GM23338 (cell line): ENCODE results near the gene GRID1. TPM values are rescaled to one million over a fixed set of nuclear protein-coding genes. Genes with fewer than 3 reads are reported as not detected.

Experiments used
- ATAC-seq: fragments of 200-7000 bp; cut with Tn5 transposase; 3 replicates; pipeline ENCODE4 v1.9.1; 2020
- DNase-seq: peaks from one replicate; pipeline ENCODE4 v3.0.0-alpha.2; 2015; ENCODE audit warnings: low spot score
- H2AFZ ChIP-seq: fragments of 200-600 bp; sonication (generic); 2 replicates; pipeline ENCODE4 v1.8.0; 2016; ENCODE audit warnings: antibody characterized with exemption, mild to moderate bottlenecking, moderate library complexity
- H3F3A ChIP-seq: fragments of 200-600 bp; sonication (generic); replicated peaks from 2 replicates; pipeline ENCODE4 v1.8.0; 2017; ENCODE audit warnings: antibody characterized with exemption, mixed run types, low read depth
- H3K27ac ChIP-seq: fragments of 200-600 bp; sonication (generic); 2 replicates; pipeline ENCODE4 v1.6.1; 2016; ENCODE audit warnings: low read depth
- H3K27me3 ChIP-seq: fragments of 200-600 bp; sonication (generic); 2 replicates; pipeline ENCODE4 v1.8.0; 2016; ENCODE audit warnings: mild to moderate bottlenecking, mixed run types, moderate library complexity; ENCODE audit not compliant: insufficient read depth
- H3K36me3 ChIP-seq: fragments of 200-600 bp; sonication (generic); 2 replicates; pipeline ENCODE4 v1.8.0; 2016; ENCODE audit warnings: mild to moderate bottlenecking; ENCODE audit not compliant: insufficient read depth
- H3K4me1 ChIP-seq: fragments of 200-600 bp; sonication (generic); 2 replicates; pipeline ENCODE4 v1.8.0; 2016; ENCODE audit warnings: mild to moderate bottlenecking, moderate library complexity; ENCODE audit not compliant: insufficient read depth
- H3K4me2 ChIP-seq: fragments of 200-600 bp; sonication (generic); 2 replicates; pipeline ENCODE4 v1.7.1; 2017; ENCODE audit warnings: mixed run types
- H3K4me3 ChIP-seq: fragments of 200-600 bp; sonication (generic); 2 replicates; pipeline ENCODE4 v1.6.1; 2016; ENCODE audit warnings: mixed run types
- H3K79me2 ChIP-seq: fragments of 200-600 bp; sonication (generic); replicated peaks from 2 replicates; pipeline ENCODE4 v1.8.0; 2017; ENCODE audit warnings: mild to moderate bottlenecking; ENCODE audit not compliant: insufficient read depth
- H3K9me2 ChIP-seq: fragments of 200-600 bp; sonication (generic); 2 replicates; pipeline ENCODE4 v1.8.0; 2017; ENCODE audit not compliant: insufficient read depth
- H4K20me1 ChIP-seq: fragments of 200-600 bp; sonication (generic); replicated peaks from 2 replicates; pipeline ENCODE4 v1.8.0; 2017; ENCODE audit warnings: mild to moderate bottlenecking; ENCODE audit not compliant: insufficient read depth
- H3K27ac Mint-ChIP-seq: 2 replicates; pipeline ENCODE4 v1.8.0; 2020; ENCODE audit warnings: inconsistent platforms, mild to moderate bottlenecking, moderate library complexity, mixed read lengths
- H3K27me3 Mint-ChIP-seq: 3 replicates; pipeline ENCODE4 v1.8.0; 2022; ENCODE audit warnings: low read depth, mild to moderate bottlenecking, moderate library complexity, mixed read lengths, inconsistent platforms; ENCODE audit not compliant: insufficient read depth, poor library complexity
- H3K36me3 Mint-ChIP-seq: 3 replicates; pipeline ENCODE4 v1.8.0; 2021; ENCODE audit warnings: low read depth, mild to moderate bottlenecking, inconsistent platforms, moderate library complexity, mixed read lengths
- H3K4me1 Mint-ChIP-seq: 3 replicates; pipeline ENCODE4 v1.8.0; 2020; ENCODE audit warnings: mild to moderate bottlenecking, inconsistent platforms, mixed read lengths
- H3K4me3 Mint-ChIP-seq: 3 replicates; pipeline ENCODE4 v1.8.0; 2021; ENCODE audit warnings: moderate library complexity, mild to moderate bottlenecking, inconsistent platforms, mixed read lengths
- H3K9me3 Mint-ChIP-seq: 3 replicates; pipeline ENCODE4 v1.8.0; 2020; ENCODE audit warnings: moderate library complexity, mild to moderate bottlenecking, inconsistent platforms, mixed read lengths
- CTCF ChIP-seq, 2 experiments: fragments of 200-600 bp in 1 of 2; sonication (generic) in 1 of 2; conservative IDR thresholded peaks; 2 replicates each; pipeline versions ENCODE4 v1.5.1 to v1.6.1; 2016 to 2017; ENCODE audit warnings: antibody characterized with exemption in 2 of 2, low read depth in 2 of 2, mild to moderate bottlenecking in 2 of 2, moderate library complexity in 1 of 2
- ZNF462 ChIP-seq: fragments of 250-450 bp; sonication (Bioruptor Pico); IDR thresholded peaks from 2 replicates; pipeline ENCODE4 v1.5.0; 2020; ENCODE audit warnings: mild to moderate bottlenecking, moderate library complexity
- polyA plus RNA-seq: library from polyadenylated mRNA; unstranded; fragments of >200 nt; fragmentation: Nextera tagmentation; extraction: Ambion mirVana; gene quantifications from 2 replicates; pipeline ENCODE4 v1.2.1, GENCODE V29; 2016
- total RNA-seq: library from RNA; depleted of rRNA; stranded (reverse); fragments of >200 nt; shearing (Covaris generic); gene quantifications from 2 replicates; pipeline ENCODE4 v1.2.3, GENCODE V29; 2014
- TF ChIP-seq, protein P1 (sequence below): IDR thresholded peaks from 2 replicates; pipeline ENCODE4 v1.6.1; 2016; ENCODE audit warnings: antibody characterized with exemption

Gene GRID1
- total and polyA plus RNA-seq, 2 experiments from 2014 or later = 0.14 to 0.15 TPM

GRCh38 chr10:85849315-85849714 lies 517.3 kb downstream of the GRID1 start (continued):
- no peak for TF ChIP-seq CTCF (conservative IDR thresholded peaks at IDR 0.05; ENCODE audit: low read depth in 2 of 2)
- TF ChIP-seq, protein P1, sequence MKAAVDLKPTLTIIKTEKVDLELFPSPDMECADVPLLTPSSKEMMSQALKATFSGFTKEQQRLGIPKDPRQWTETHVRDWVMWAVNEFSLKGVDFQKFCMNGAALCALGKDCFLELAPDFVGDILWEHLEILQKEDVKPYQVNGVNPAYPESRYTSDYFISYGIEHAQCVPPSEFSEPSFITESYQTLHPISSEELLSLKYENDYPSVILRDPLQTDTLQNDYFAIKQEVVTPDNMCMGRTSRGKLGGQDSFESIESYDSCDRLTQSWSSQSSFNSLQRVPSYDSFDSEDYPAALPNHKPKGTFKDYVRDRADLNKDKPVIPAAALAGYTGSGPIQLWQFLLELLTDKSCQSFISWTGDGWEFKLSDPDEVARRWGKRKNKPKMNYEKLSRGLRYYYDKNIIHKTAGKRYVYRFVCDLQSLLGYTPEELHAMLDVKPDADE = no peak

DNA sequence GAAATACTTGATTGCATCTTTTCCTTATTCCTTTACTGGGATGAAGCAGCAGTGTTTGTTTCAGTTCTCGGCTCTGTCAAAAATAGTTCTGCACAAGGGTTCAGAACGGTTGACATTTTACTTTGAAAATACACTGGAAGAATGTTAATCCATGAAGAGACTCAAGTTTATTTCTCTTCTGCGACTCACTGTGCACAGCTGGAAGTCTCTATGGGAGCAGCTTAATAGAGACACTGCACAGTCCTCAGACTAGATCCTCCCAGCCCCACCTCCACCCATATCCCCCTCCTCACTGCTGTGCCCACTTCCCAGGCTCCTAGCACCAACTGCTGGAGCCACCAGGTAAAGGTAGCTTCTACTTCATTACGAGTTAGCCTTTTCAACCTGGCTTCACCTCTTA lies 517.8 kb downstream of the GRID1 start:
- Histone ChIP-seq H3K4me1 (no peaks in the 10 kb centered on the region), H4K20me1 (no peaks in the 10 kb centered on the region), H3K79me2 (no peaks in the 10 kb centered on the region), H3F3A (no peaks in the 10 kb centered on the region), H2AFZ (no peak overlapping the region), H3K36me3 (no peaks in the 10 kb centered on the region), H3K4me3 (no peak overlapping the region), H3K9me2 (no peaks in the 10 kb centered on the region), H3K27ac (no peak overlapping the region), H3K4me2 (no peak overlapping the region), H3K27me3 (no peaks in the 10 kb centered on the region)
- TF ChIP-seq ZNF462 (CRISPR knock-in tag) = no peak
- Mint-ChIP-seq H3K27me3 (peaks cover 2% of the 10 kb centered on the region), H3K4me1 (no peaks in the 10 kb centered on the region), H3K4me3 (no peak overlapping the region), H3K9me3 (peaks cover 72% of the 10 kb centered on the region), H3K36me3 (peaks cover 15% of the 10 kb centered on the region), H3K27ac (no peak overlapping the region)
- DNase-seq (no peak), ATAC-seq (no peak)
